H1 (cell line): Measurements from ENCODE around the gene KLHL24. TPM values are rescaled to one million over a fixed set of nuclear protein-coding genes. Genes with fewer than 3 reads are reported as not detected.

Experiments used
- CTCF ChIA-PET: fragments of 300-600 bp; sonication (Branson Sonifier 250); formaldehyde crosslinking; loops from one replicate; lab custom pipeline; 2021; ENCODE audit not compliant: partially characterized antibody; lab: Charles Lee
- POLR2A ChIA-PET: fragments of 300-600 bp; sonication (Branson Sonifier 250); formaldehyde crosslinking; loops from one replicate; lab custom pipeline; 2021; ENCODE audit warnings: inconsistent platforms; ENCODE audit not compliant: partially characterized antibody; lab: Charles Lee
- DNase-seq, 2 experiments: peaks; one replicate each; pipeline versions ENCODE4 v3.0.0 to v3.0.0-alpha.2; 2010 to 2022; ENCODE audit warnings: low spot score in 2 of 2, low read depth in 1 of 2, mixed read lengths in 1 of 2
- FAIRE-seq: peaks from 2 replicates; lab custom pipeline; 2011; peaks lifted over from hg19 to GRCh38; lab: Jason Lieb, UNC
- H2AFZ ChIP-seq: 2 replicates; pipeline ENCODE4 v1.8.1; 2012; ENCODE audit warnings: low read length, inconsistent platforms
- H2AK5ac ChIP-seq: 2 replicates; pipeline ENCODE4 v1.6.1; 2013; ENCODE audit warnings: low read depth, low read length
- H2BK120ac ChIP-seq: replicated peaks from 2 replicates; pipeline ENCODE3; 2013; ENCODE audit warnings: low read depth, low read length, inconsistent platforms
- H2BK12ac ChIP-seq: 2 replicates; pipeline ENCODE4 v1.6.1; 2013; ENCODE audit warnings: low read depth, low read length
- H2BK15ac ChIP-seq: 2 replicates; pipeline ENCODE4 v1.6.1; 2013; ENCODE audit warnings: low read length
- H2BK20ac ChIP-seq: 2 replicates; pipeline ENCODE4 v1.6.1; 2013; ENCODE audit warnings: low read length
- H2BK5ac ChIP-seq: 2 replicates; pipeline ENCODE4 v1.6.1; 2013; ENCODE audit warnings: low read depth, low read length
- H3K14ac ChIP-seq: 2 replicates; pipeline ENCODE4 v1.6.1; 2013; ENCODE audit warnings: inconsistent platforms; ENCODE audit not compliant: insufficient read length
- H3K18ac ChIP-seq: 2 replicates; pipeline ENCODE4 v1.6.1; 2013; ENCODE audit warnings: low read length; ENCODE audit errors: extremely low read depth
- H3K23ac ChIP-seq: 2 replicates; pipeline ENCODE4 v1.6.1; 2013; ENCODE audit warnings: inconsistent platforms; ENCODE audit not compliant: insufficient read length
- H3K23me2 ChIP-seq: 2 replicates; pipeline ENCODE4 v1.6.1; 2013; ENCODE audit warnings: low read depth, low read length
- H3K27ac ChIP-seq: 2 replicates; pipeline ENCODE4 v1.6.1; 2011; ENCODE audit warnings: low read depth, low read length, inconsistent platforms
- H3K27me3 ChIP-seq, 4 experiments: replicated peaks in 1 of 4; 1 replicate in 1 of 4; 2 replicates in 3 of 4; pipeline versions ENCODE4 v1.6.1 to v1.8.1; 2011 to 2013; ENCODE audit warnings: low read length in 3 of 4, mild to moderate bottlenecking in 3 of 4, inconsistent platforms in 2 of 4, mixed read lengths in 2 of 4, moderate library complexity in 1 of 4; ENCODE audit not compliant: control insufficient read depth in 3 of 4, insufficient read depth in 3 of 4; ENCODE audit errors: extremely low read depth in 1 of 4
- H3K36me3 ChIP-seq, 4 experiments: 2 replicates each; pipeline versions ENCODE4 v1.6.1 to v1.8.1; 2011 to 2013; ENCODE audit warnings: mild to moderate bottlenecking in 4 of 4, low read length in 3 of 4, moderate library complexity in 2 of 4, control low read depth in 1 of 4, inconsistent platforms in 1 of 4; ENCODE audit not compliant: insufficient read depth in 4 of 4, control insufficient read depth in 2 of 4
- H3K4ac ChIP-seq: replicated peaks from 2 replicates; pipeline ENCODE3; 2013; ENCODE audit warnings: low read length, low read depth, mixed read lengths, inconsistent platforms; ENCODE audit not compliant: insufficient read length
- H3K4me1 ChIP-seq, 4 experiments: replicated peaks in 1 of 4; 1 replicate in 1 of 4; 2 replicates in 3 of 4; pipeline versions ENCODE4 v1.6.1 to v1.8.1; 2011 to 2013; ENCODE audit warnings: low read length in 3 of 4, inconsistent platforms in 2 of 4, mixed read lengths in 1 of 4; ENCODE audit not compliant: insufficient read depth in 4 of 4, control insufficient read depth in 3 of 4
- H3K4me2 ChIP-seq, 2 experiments: 2 replicates each; pipeline versions ENCODE4 v1.6.1 to v1.8.1; 2011 to 2013; ENCODE audit warnings: low read depth in 2 of 2, low read length in 2 of 2, control low read depth in 1 of 2, inconsistent platforms in 1 of 2, mild to moderate bottlenecking in 1 of 2; ENCODE audit not compliant: insufficient read depth in 1 of 2
- H3K4me3 ChIP-seq, 4 experiments: fragments of 200-600, 300-600 bp in 1 of 4; sonication (generic), shearing (Covaris generic), sonication (Bioruptor Twin) in 1 of 4; 2 replicates each; pipeline versions ENCODE4 v1.5.1 to v1.8.1; 2011 to 2016; ENCODE audit warnings: low read length in 4 of 4, low read depth in 3 of 4, control low read depth in 2 of 4, inconsistent platforms in 2 of 4, mild to moderate bottlenecking in 2 of 4, mixed read lengths in 1 of 4, moderate library complexity in 1 of 4; ENCODE audit not compliant: insufficient read depth in 2 of 4; ENCODE audit errors: extremely low read depth in 1 of 4
- H3K56ac ChIP-seq: replicated peaks from 2 replicates; pipeline ENCODE3; 2013; ENCODE audit warnings: low read depth, mild to moderate bottlenecking, mixed read lengths, low read length, inconsistent platforms; ENCODE audit not compliant: insufficient read length
- H3K79me1 ChIP-seq: 2 replicates; pipeline ENCODE4 v1.6.1; 2013; ENCODE audit warnings: low read depth, low read length, control low read depth
- H3K79me2 ChIP-seq, 2 experiments: 2 replicates each; pipeline versions ENCODE4 v1.6.1 to v1.8.1; 2012 to 2013; ENCODE audit warnings: low read length in 2 of 2, mild to moderate bottlenecking in 2 of 2, inconsistent platforms in 1 of 2; ENCODE audit not compliant: insufficient read depth in 2 of 2, control insufficient read depth in 1 of 2
- H3K9ac ChIP-seq, 4 experiments: replicated peaks in 1 of 4; 1 replicate in 1 of 4; 2 replicates in 3 of 4; pipeline versions ENCODE4 v1.6.1 to v1.8.1; 2011 to 2013; ENCODE audit warnings: low read depth in 3 of 4, low read length in 3 of 4, control low read depth in 2 of 4, mild to moderate bottlenecking in 2 of 4, moderate library complexity in 2 of 4, inconsistent platforms in 1 of 4; ENCODE audit errors: extremely low read depth in 1 of 4
- H3K9me3 ChIP-seq, 2 experiments: 2 replicates each; pipeline versions ENCODE4 v1.6.1 to v1.8.1; 2012 to 2013; ENCODE audit warnings: mild to moderate bottlenecking in 2 of 2, moderate library complexity in 2 of 2, control low read depth in 1 of 2, inconsistent platforms in 1 of 2, low read depth in 1 of 2, low read length in 1 of 2, mixed read lengths in 1 of 2; ENCODE audit not compliant: insufficient read depth in 2 of 2
- H4K20me1 ChIP-seq, 2 experiments: replicated peaks in 1 of 2; 2 replicates each; pipeline versions ENCODE3 to v1.8.1; 2011 to 2013; ENCODE audit warnings: inconsistent platforms in 2 of 2, low read length in 2 of 2, mild to moderate bottlenecking in 1 of 2; ENCODE audit not compliant: insufficient read depth in 2 of 2, control insufficient read depth in 1 of 2
- H4K5ac ChIP-seq: 2 replicates; pipeline ENCODE4 v1.6.1; 2013; ENCODE audit warnings: low read length, low read depth, mixed read lengths, inconsistent platforms; ENCODE audit not compliant: insufficient read length
- H4K8ac ChIP-seq: 2 replicates; pipeline ENCODE4 v1.8.0; 2013; ENCODE audit warnings: mild to moderate bottlenecking, moderate library complexity, low read length, inconsistent platforms; ENCODE audit not compliant: insufficient read depth; ENCODE audit errors: extremely low read depth
- H4K91ac ChIP-seq: replicated peaks from 2 replicates; pipeline ENCODE3; 2013; ENCODE audit warnings: low read length, mixed read lengths, inconsistent platforms; ENCODE audit not compliant: insufficient read length
- ATF2 ChIP-seq: IDR thresholded peaks from 2 replicates; pipeline ENCODE4 v1.6.1; 2012; ENCODE audit warnings: low read length, inconsistent platforms
- CEBPB ChIP-seq: IDR thresholded peaks from 2 replicates; pipeline ENCODE4 v1.6.1; 2012; ENCODE audit warnings: low read depth, low read length
- FOSL1 ChIP-seq: IDR thresholded peaks from 2 replicates; pipeline ENCODE4 v1.6.1; 2011; ENCODE audit warnings: mild to moderate bottlenecking, low read depth, low read length, moderate library complexity; ENCODE audit not compliant: insufficient read depth
- KDM1A ChIP-seq: fragments of 200-600, 300-600 bp; sonication (generic); IDR thresholded peaks from 2 replicates; pipeline ENCODE4 v1.7.1; 2016; ENCODE audit warnings: mild to moderate bottlenecking, low read length, borderline replicate concordance
- NRF1 ChIP-seq: IDR thresholded peaks from 2 replicates; pipeline ENCODE4 v1.6.1; 2011; ENCODE audit warnings: mild to moderate bottlenecking, low read depth, low read length, improper control_type of control experiment
- POLR2A ChIP-seq, 2 experiments: IDR thresholded peaks; 1 replicate in 1 of 2; 2 replicates in 1 of 2; pipeline ENCODE4 v1.6.1; 2011; ENCODE audit warnings: low read depth in 2 of 2, low read length in 2 of 2, mild to moderate bottlenecking in 2 of 2; ENCODE audit errors: control extremely low read depth in 1 of 2
- POLR2AphosphoS5 ChIP-seq: IDR thresholded peaks from 2 replicates; pipeline ENCODE4 v1.6.1; 2011; ENCODE audit warnings: low read depth, low read length
- WGBS, 2 experiments: shearing (Covaris generic) in 1 of 2; methylation state at CpG; one replicate each; pipeline versions ENCODE4 v1.1.6 to v1.1.7; 2013 to 2015; ENCODE audit warnings: low lambda C conversion rate in 2 of 2, mixed read lengths in 2 of 2, inconsistent platforms in 1 of 2, low coverage in 1 of 2, missing lambda C conversion rate in 1 of 2; ENCODE audit not compliant: insufficient replicate concordance in 2 of 2, insufficient coverage in 1 of 2, insufficient read length in 1 of 2; ENCODE audit errors: extremely low coverage in 1 of 2, missing lambda C conversion rate in 1 of 2; 5-methylcytosine and 5-hydroxymethylcytosine counted together
- polyA plus RNA-seq, 7 experiments: library from polyadenylated mRNA; depleted of rRNA in 3 of 7; stranded (reverse) in 5 of 7; unstranded in 2 of 7; fragments of >200 nt in 5 of 7; fragments of 200-250 nt in 2 of 7; gene quantifications; 1 replicate in 5 of 7; 2 replicates in 1 of 7; 4 replicates in 1 of 7; pipeline versions ENCODE4 v1.2.1 to v1.2.3, GENCODE V29; 2011 to 2013; ENCODE audit warnings: missing spikeins in 2 of 7, mixed read lengths in 2 of 7
- total RNA-seq: library from RNA; stranded (reverse); fragmentation: NEBNext Ultra II Directional; extraction: Animal tissue kit (Norgen Biotek cat#: 25700); gene quantifications from 2 replicates; pipeline ENCODE4 v1.2.1, GENCODE V29; 2021

KLHL24 gene
- total and polyA plus RNA-seq, 2 of the 8 experiments (the other 6 are each of a cell fraction or from before 2014, with no cell fraction given), result 12.5 to 36.2 TPM

GRCh38 chr3:183654727-183655126 is 19.3 kb downstream of the KLHL24 start:
- DNase-seq (no peak), FAIRE-seq (no peak)
- 100% methylated on average over 1 of the region's 1 CpG; no CpG with 5 or more reads in 1 of the 2 experiments for WGBS, 2 experiments
- Histone ChIP-seq H3K23ac (no peak overlapping the region), H2BK120ac (no peak overlapping the region), H3K18ac (no peak overlapping the region), H3K23me2 (no peaks in the 10 kb centered on the region), H3K9ac (no peak overlapping the region), H2BK12ac (no peak overlapping the region), H3K4ac (no peak overlapping the region), H4K8ac (no peak overlapping the region), H4K5ac (no peak overlapping the region), H3K79me2 (peaks cover 0 to 9% of the 10 kb centered on the region in 2 experiments; a peak in 1 of 4 replicates), H2BK20ac (no peak overlapping the region), H2AFZ (no peak overlapping the region), H2BK5ac (no peak overlapping the region), H3K9me3 (peaks cover 29 to 34% of the 10 kb centered on the region in 2 experiments), H3K14ac (no peak overlapping the region), H2AK5ac (no peak overlapping the region), H3K4me3 (no peak overlapping the region), H3K56ac (no peak overlapping the region), H3K27ac (no peak overlapping the region), H3K4me2 (no peak overlapping the region), H4K20me1 (no peaks in the 10 kb centered on the region), H2BK15ac (no peak overlapping the region), H3K4me1 (peaks cover 0 to 4% (median 0%) of the 10 kb centered on the region in 4 experiments; a peak in 2 of 7 replicates), H4K91ac (no peak overlapping the region), H3K36me3 (peaks cover 4 to 47% (median 23%) of the 10 kb centered on the region in 4 experiments), H3K27me3 (no peaks in the 10 kb centered on the region), H3K79me1 (no peaks in the 10 kb centered on the region)
- ChIA-PET POLR2A (no interaction called here), CTCF (interaction anchor here (1.8 kb wide), 1 partner anchor 175 kb away, joined by 6 read pairs; no protein-coding TSS in a partner anchor)
- TF ChIP-seq KDM1A (no peak), ATF2 (no peak), CEBPB (no peak), POLR2A (IDR thresholded peaks at IDR 0.05; ENCODE audit: control extremely low read depth in 1 of 2, low read depth in 2 of 2, low read length in 2 of 2) (no peak), POLR2AphosphoS5 (no peak), NRF1 (no peak), FOSL1 (no peak)
